HG02759 (cell line): ENCODE data around the gene EXOC3.
"Not testable (repeated sequence)": the region's sequence is repeated elsewhere in the genome, so short reads cannot be mapped to it uniquely, and the experiment has no call there.

Experiments used
- ATAC-seq: cut with Tn5 transposase; IDR thresholded peaks from one replicate; pipeline ENCODE4 v1.9.1; 2021; ENCODE audit warnings: mild to moderate bottlenecking, moderate library complexity; ENCODE audit not compliant: unreplicated experiment

The EXOC3 gene

GRCh38 chr5:484556-484955 is 41.6 kb downstream of the EXOC3 start:
- no peak for ATAC-seq

- no peak for ATAC-seq
These were observed 42.4 kb downstream of the EXOC3 start for GRCh38 chr5:485113-485945.

- ATAC-seq, result no peak
These were observed 43.0 kb downstream of the EXOC3 start for GRCh38 chr5:485946-486491.

GRCh38 chr5:486597-486996 is 43.6 kb downstream of the EXOC3 start:
- ATAC-seq, result not testable (repeated sequence)

- ATAC-seq, result no peak
These were observed 45.3 kb downstream of the EXOC3 start for GRCh38 chr5:488241-488640.

GRCh38 chr5:488744-489688 is 46.0 kb downstream of the EXOC3 start:
- ATAC-seq, result no peak

- ATAC-seq, result no peak
These were observed 46.7 kb downstream of the EXOC3 start for GRCh38 chr5:489689-490080.

- no peak for ATAC-seq
These were observed 47.4 kb downstream of the EXOC3 start for GRCh38 chr5:490116-491106.

- no peak for ATAC-seq
These were observed 48.3 kb downstream of the EXOC3 start for GRCh38 chr5:491119-491855.

- ATAC-seq, result no peak
These were observed 48.8 kb downstream of the EXOC3 start for GRCh38 chr5:491856-492155.

GRCh38 chr5:492314-492893 is 49.4 kb downstream of the EXOC3 start:
- no peak for ATAC-seq

- ATAC-seq, result no peak
These were observed 50.2 kb downstream of the EXOC3 start for GRCh38 chr5:493119-493701.

- ATAC-seq, result no peak
These were observed 50.8 kb downstream of the EXOC3 start for GRCh38 chr5:493758-494157.

GRCh38 chr5:494667-495255 is 51.8 kb downstream of the EXOC3 start:
- ATAC-seq, result no peak

GRCh38 chr5:496028-496427 is 53.1 kb downstream of the EXOC3 start:
- ATAC-seq, result no peak

GRCh38 chr5:497090-497700 is 54.2 kb downstream of the EXOC3 start:
- ATAC-seq, result no peak

GRCh38 chr5:497871-498509 is 55.0 kb downstream of the EXOC3 start:
- no peak for ATAC-seq
